Erythroblast (primary cell): ENCODE results near the gene KIAA1958.

Experiments
- GATA1 ChIP-seq: IDR thresholded peaks from 2 replicates; pipeline ENCODE4 v1.6.1; 2011; ENCODE audit warnings: low read depth, mild to moderate bottlenecking, control low read depth, low read length, moderate library complexity
- POLR2A ChIP-seq: IDR thresholded peaks from 2 replicates; pipeline ENCODE4 v1.6.1; 2011; ENCODE audit warnings: mild to moderate bottlenecking, low read length

DNA sequence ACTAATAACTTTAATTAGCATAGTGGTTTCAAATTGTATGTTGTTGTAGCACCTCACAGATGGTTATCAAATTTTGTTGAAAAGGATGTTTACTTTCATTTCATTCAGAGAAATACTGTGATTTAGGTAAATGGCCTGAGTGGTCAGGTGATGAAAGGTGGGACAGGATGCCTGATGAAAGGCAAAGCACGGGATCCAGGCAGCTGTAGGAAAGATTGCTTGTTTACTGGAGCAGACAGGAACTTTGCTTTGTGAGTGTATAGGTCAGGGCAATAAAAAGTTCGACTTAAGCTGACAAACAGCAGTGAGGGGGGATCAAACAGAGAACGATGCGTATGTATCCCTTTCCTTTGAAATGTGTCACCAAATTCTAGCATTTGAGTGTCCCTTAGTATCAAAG is 19.0 kb downstream of the KIAA1958 start:
- TF ChIP-seq POLR2A: no peak
- TF ChIP-seq GATA1: no peak
